ENCODE results near the gene SUPT5H.
A peak's percentile ranks its signal among the peaks of the same experiment; 100 is the strongest.

The SUPT5H gene

GRCh38 chr19:39430675-39431593, 14.4 kb upstream of the SUPT5H start:
- H3K4me2 ChIP-seq (ENCODE audit: insufficient read depth, low read length), result no peak overlapping the region
- H3K27me3 ChIP-seq (ENCODE audit: insufficient read depth, low read length, poor library complexity), result no peaks in the 10 kb centered on the region
- H2AFZ ChIP-seq (ENCODE audit: low read depth, low read length), result no peak overlapping the region
- DNase-seq (no peak), ATAC-seq (ENCODE audit: insufficient read depth, low read depth) (no peak)
- TF ChIP-seq EZH2 (IDR thresholded peaks at IDR 0.05; ENCODE audit: borderline replicate concordance, low read depth, low read length, severe bottlenecking) (no peak), CTCF (IDR thresholded peaks at IDR 0.05; ENCODE audit: borderline replicate concordance, extremely low read depth, low read length, poor library complexity, severe bottlenecking) (no peak)
- H4K20me1 ChIP-seq (ENCODE audit: insufficient read depth, low read length), result peaks cover 33% of the 10 kb centered on the region
- no peak overlapping the region for H3K4me3 ChIP-seq (ENCODE audit: low read depth in 1 of 2, low read length in 2 of 2)
- no peaks in the 10 kb centered on the region for H3K9me3 ChIP-seq (ENCODE audit: insufficient read depth, low read length, severe bottlenecking)
- peaks cover 19% of the 10 kb centered on the region for H3K4me1 ChIP-seq (ENCODE audit: insufficient read depth, low read length)
- H3K36me3 ChIP-seq (ENCODE audit: insufficient read depth, low read length), result peaks cover 35% of the 10 kb centered on the region
- H3K79me2 ChIP-seq (ENCODE audit: insufficient read depth, low read length), result peaks cover 26% of the 10 kb centered on the region
- no peak overlapping the region for H3K9ac ChIP-seq (ENCODE audit: low read depth, low read length)
- H3K27ac ChIP-seq (ENCODE audit: low read length), result no peak overlapping the region

GRCh38 chr19:39432677-39433025, 12.7 kb upstream of the SUPT5H start:
- Histone ChIP-seq H3K27ac (ENCODE audit: low read length) (no peak overlapping the region), H2AFZ (ENCODE audit: low read depth, low read length) (no peak overlapping the region), H3K4me1 (ENCODE audit: insufficient read depth, low read length) (peaks cover 27% of the 10 kb centered on the region), H3K9ac (ENCODE audit: low read depth, low read length) (no peak overlapping the region), H3K36me3 (ENCODE audit: insufficient read depth, low read length) (peaks cover 35% of the 10 kb centered on the region), H3K27me3 (ENCODE audit: insufficient read depth, low read length, poor library complexity) (no peaks in the 10 kb centered on the region), H3K4me2 (ENCODE audit: insufficient read depth, low read length) (no peak overlapping the region), H3K79me2 (ENCODE audit: insufficient read depth, low read length) (peaks cover 32% of the 10 kb centered on the region), H4K20me1 (ENCODE audit: insufficient read depth, low read length) (peaks cover 30% of the 10 kb centered on the region), H3K4me3 (ENCODE audit: low read depth in 1 of 2, low read length in 2 of 2) (no peak overlapping the region), H3K9me3 (ENCODE audit: insufficient read depth, low read length, severe bottlenecking) (no peaks in the 10 kb centered on the region)
- ATAC-seq (ENCODE audit: insufficient read depth, low read depth) (no peak), DNase-seq (no peak)
- TF ChIP-seq CTCF (IDR thresholded peaks at IDR 0.05; ENCODE audit: borderline replicate concordance, extremely low read depth, low read length, poor library complexity, severe bottlenecking) (no peak), EZH2 (IDR thresholded peaks at IDR 0.05; ENCODE audit: borderline replicate concordance, low read depth, low read length, severe bottlenecking) (no peak)

- H3K27me3 ChIP-seq (ENCODE audit: insufficient read depth, low read length, poor library complexity), result no peaks in the 10 kb centered on the region
Observed at GRCh38 chr19:39433480-39434079, 11.8 kb upstream of the SUPT5H start.

More at GRCh38 chr19:39433480-39434079, 11.8 kb upstream of the SUPT5H start:
- Histone ChIP-seq H3K79me2 (ENCODE audit: insufficient read depth, low read length) (peaks cover 32% of the 10 kb centered on the region), H3K4me1 (ENCODE audit: insufficient read depth, low read length) (peaks cover 27% of the 10 kb centered on the region), H3K9me3 (ENCODE audit: insufficient read depth, low read length, severe bottlenecking) (no peaks in the 10 kb centered on the region), H4K20me1 (ENCODE audit: insufficient read depth, low read length) (peaks cover 30% of the 10 kb centered on the region), H3K36me3 (ENCODE audit: insufficient read depth, low read length) (peaks cover 35% of the 10 kb centered on the region), H3K4me3 (ENCODE audit: low read depth in 1 of 2, low read length in 2 of 2) (peak overlapping the region in 1 of 2 experiments; percentile 87; a peak in 2 of 4 replicates), H3K27ac (ENCODE audit: low read length) (peak overlapping the region; percentile 93; the same call in 1 of the 2 replicates), H2AFZ (ENCODE audit: low read depth, low read length) (no peak overlapping the region), H3K9ac (ENCODE audit: low read depth, low read length) (peak overlapping the region; percentile 85), H3K4me2 (ENCODE audit: insufficient read depth, low read length) (peak overlapping the region; percentile 93; the same call in 1 of the 2 replicates)
- DNase-seq (no peak), ATAC-seq (ENCODE audit: insufficient read depth, low read depth) (no peak)
- TF ChIP-seq EZH2 (IDR thresholded peaks at IDR 0.05; ENCODE audit: borderline replicate concordance, low read depth, low read length, severe bottlenecking), result no peak
- no peak for TF ChIP-seq CTCF (IDR thresholded peaks at IDR 0.05; ENCODE audit: borderline replicate concordance, extremely low read depth, low read length, poor library complexity, severe bottlenecking)
